Ovary (tissue), 9 donors: ENCODE measurements around the gene TP53I11. TPM values are rescaled to one million over a fixed set of nuclear protein-coding genes. Genes with fewer than 3 reads are reported as not detected.

ENCODE experiments used
- DNase-seq, 5 donors: peaks; one replicate each; pipeline ENCODE4 v3.0.0-alpha.2; 2019 to 2020
- H3K27ac ChIP-seq, 2 donors: fragments of 200-600 bp; one replicate each; pipeline versions ENCODE4 v1.5.1 to v1.8.0; 2019 to 2022
- H3K27me3 ChIP-seq: fragments of 200-600 bp; one replicate; pipeline ENCODE4 v1.8.0; 2022
- H3K36me3 ChIP-seq: fragments of 200-600 bp; sonication (generic); one replicate; pipeline ENCODE4 v1.5.1; 2019
- H3K4me1 ChIP-seq: one replicate; pipeline ENCODE4 v1.8.1; 2013; ENCODE audit warnings: mild to moderate bottlenecking, moderate library complexity; ENCODE audit not compliant: insufficient read depth
- H3K4me3 ChIP-seq: fragments of 200-600 bp; sonication (generic); one replicate; pipeline ENCODE4 v1.5.1; 2017
- H3K9me3 ChIP-seq, 2 donors: fragments of 200-600 bp in 1 of 2; sonication (generic) in 1 of 2; one replicate each; pipeline versions ENCODE4 v1.5.1 to v1.8.1; 2013 to 2019; ENCODE audit warnings: mild to moderate bottlenecking in 1 of 2, moderate library complexity in 1 of 2
- CTCF ChIP-seq, 3 donors: fragments of 450-650 bp in 2 of 3; fragments of 200-600 bp in 1 of 3; IDR thresholded peaks; one replicate each; pipeline versions ENCODE4 v1.5.1 to v1.8.0; 2016 to 2022; ENCODE audit warnings: antibody characterized with exemption in 3 of 3, mild to moderate bottlenecking in 1 of 3
- EP300 ChIP-seq: sonication (generic); formaldehyde crosslinking; IDR thresholded peaks from one replicate; pipeline ENCODE4 v1.6.1; 2017; ENCODE audit warnings: antibody characterized with exemption
- POLR2A ChIP-seq: fragments of 450-650 bp; IDR thresholded peaks from one replicate; pipeline ENCODE4 v1.6.1; 2017; ENCODE audit warnings: antibody characterized with exemption, mild to moderate bottlenecking, moderate library complexity
- WGBS, 3 donors: extraction: QIAGEN DNeasy Blood & Tissue Kit in 1 of 3; methylation state at CpG; one replicate each; pipeline versions ENCODE4 v1.1.5 to v1.1.7; 2013 to 2017; 5-methylcytosine and 5-hydroxymethylcytosine counted together
- intact Hi-C, 4 donors: fragments of 100-400 bp; cut with DNase I; formaldehyde crosslinking; loops; one replicate each; pipeline versions ENCODE4 v1.11.0 to v1.15.1; 2022 to 2023
- polyA plus RNA-seq, 2 donors: library from polyadenylated mRNA; stranded (reverse); fragments of 200-250 nt in 1 of 2; fragments of 350-450 nt in 1 of 2; fragmentation: Illumina TruSeq in 1 of 2; extraction: RNeasy Lipid Tissue Mini Kit (QIAGEN cat#74804) in 1 of 2; gene quantifications; one replicate each; pipeline ENCODE4 v1.2.3, GENCODE V29; 2013 to 2014
- total RNA-seq, 7 donors: library from RNA; depleted of rRNA in 2 of 7; stranded (reverse); fragments of >200 nt in 2 of 7; fragmentation: NEBNext Ultra II Directional in 3 of 7; extraction: Animal tissue kit (Norgen Biotek cat#: 25700) in 3 of 7; gene quantifications; one replicate each; pipeline versions ENCODE4 v1.1.0 to v1.2.4, GENCODE V29; 2016 to 2023
- donor health status: DM: no; HTN: no; CAD: no; lungs with moderate emphysema.
- donor health status: DM: no; HTN: no; CAD: no.
- donor health status: Bipolar disorder and iron deficiency.
- donor health status: DM: yes; HTN: yes; CAD: no.
- donor health status: DM: no; HTN: no; CAD: no.
- donor health status: DM: yes; HTN: yes; CAD: no.

The TP53I11 gene
- total and polyA plus RNA-seq, 9 donors: 9.2 to 51.9 (median 21.8) TPM

GRCh38 chr11:44893846-44894617, 56.7 kb downstream of the TP53I11 start:
- Histone ChIP-seq H3K4me1 (peaks cover 9% of the 10 kb centered on the region), H3K9me3 (no peaks in the 10 kb centered on the region), H3K36me3 (no peaks in the 10 kb centered on the region), H3K27ac (peak overlapping the region in 1 of 2 donors; percentile 54), H3K4me3 (no peak overlapping the region), H3K27me3 (no peaks in the 10 kb centered on the region)
- peak; percentile 60 to 85 (median 74) for DNase-seq
- intact Hi-C loops: loop anchor here in 2 of 4 donors (5.0 kb wide), 1 partner anchor 167 kb away; the partner anchor contains the start of gene TSPAN18 (in 2 of the 2)
- TF ChIP-seq CTCF (IDR thresholded peaks at IDR 0.05) (peak; percentile 52 to 72 (median 71)), EP300 (no peak)
- 29 to 36% (median 36%) methylated on average over 21 of the region's 21 CpGs for WGBS, 3 donors

- peak; percentile 32 to 71 (median 47) for DNase-seq
- intact Hi-C loops: loop anchor here in 2 of 4 donors (5.0 kb wide), 1 partner anchor 166 kb away; the partner anchor contains the start of gene TSPAN18 (in 2 of the 2)
- H3K9me3 ChIP-seq: no peaks in the 10 kb centered on the region
- no peak overlapping the region for H3K4me3 ChIP-seq
- no peak for TF ChIP-seq POLR2A
- no peak for TF ChIP-seq EP300
- no peak for TF ChIP-seq CTCF (IDR thresholded peaks at IDR 0.05)
- peak overlapping the region; percentile 54 to 58 for H3K27ac ChIP-seq
- H3K27me3 ChIP-seq: no peaks in the 10 kb centered on the region
- H3K36me3 ChIP-seq: no peaks in the 10 kb centered on the region
- 29 to 44% (median 33%) methylated on average over 10 of the region's 10 CpGs for WGBS, 3 donors
- H3K4me1 ChIP-seq: peaks cover 9% of the 10 kb centered on the region
These were observed 57.3 kb downstream of the TP53I11 start for GRCh38 chr11:44893308-44893822.

GRCh38 chr11:44892843-44893242, 57.8 kb downstream of the TP53I11 start:
- Histone ChIP-seq H3K9me3 (no peaks in the 10 kb centered on the region), H3K27ac (peak overlapping the region; percentile 54 to 58), H3K27me3 (no peaks in the 10 kb centered on the region), H3K4me1 (peaks cover 9% of the 10 kb centered on the region), H3K36me3 (no peaks in the 10 kb centered on the region), H3K4me3 (no peak overlapping the region)
- no peak for DNase-seq
- intact Hi-C loops: loop anchor here in 2 of 4 donors (5.0 kb wide), 1 partner anchor 166 kb away; the partner anchor contains the start of gene TSPAN18 (in 2 of the 2)
- TF ChIP-seq CTCF (IDR thresholded peaks at IDR 0.05) (no peak), POLR2A (no peak), EP300 (no peak)
- WGBS, 3 donors: 92 to 94% (median 94%) methylated on average over 7 of the region's 7 CpGs

GRCh38 chr11:44889266-44889665, 61.4 kb downstream of the TP53I11 start:
- Histone ChIP-seq H3K4me3 (no peak overlapping the region), H3K27me3 (no peaks in the 10 kb centered on the region), H3K27ac (no peak overlapping the region), H3K4me1 (peaks cover 8% of the 10 kb centered on the region), H3K9me3 (no peaks in the 10 kb centered on the region), H3K36me3 (no peaks in the 10 kb centered on the region)
- DNase-seq: no peak
- 93 to 100% (median 100%) methylated on average over 1 of the region's 1 CpG for WGBS, 3 donors
- intact Hi-C loops: loop anchor here in 1 of 4 donors (5.0 kb wide), 1 partner anchor 162 kb away; the partner anchor contains the start of gene TSPAN18
- TF ChIP-seq CTCF (IDR thresholded peaks at IDR 0.05): no peak
- TF ChIP-seq POLR2A: no peak
- no peak for TF ChIP-seq EP300
